ENCODE results near the gene ITGB1.

- no peak for TF ChIP-seq POLR2A (IDR thresholded peaks at IDR 0.05)
- no peak for TF ChIP-seq CTCF (IDR thresholded peaks at IDR 0.05)
- TF ChIP-seq POLR2AphosphoS5 (IDR thresholded peaks at IDR 0.05) = no peak
Observed at GRCh38 chr10:32946108-32946507, 11.9 kb downstream of the ITGB1 start.
